SU-DHL-6 (cell line): ENCODE data around the gene TEDC1.

Experiments used
- H2AFZ ChIP-seq: fragments of 200-600 bp; sonication (generic); 2 replicates; pipeline ENCODE4 v1.6.1; 2014; ENCODE audit warnings: low read depth, mild to moderate bottlenecking, moderate library complexity, mixed read lengths, antibody characterized with exemption, low read length; ENCODE audit not compliant: severe bottlenecking
- H3F3A ChIP-seq: fragments of 200-600 bp; shearing (Covaris generic); 2 replicates; pipeline ENCODE4 v1.6.0; 2016; ENCODE audit warnings: antibody characterized with exemption, mild to moderate bottlenecking; ENCODE audit not compliant: insufficient read depth
- H3K27ac ChIP-seq: fragments of 200-600 bp; sonication (generic); 2 replicates; pipeline ENCODE4 v1.5.1; 2016; ENCODE audit warnings: low read depth, mild to moderate bottlenecking, low read length, moderate library complexity, mixed read lengths
- H3K27me3 ChIP-seq: fragments of 200-600 bp; sonication (generic), shearing (Covaris generic); 2 replicates; pipeline ENCODE4 v1.6.0; 2014; ENCODE audit warnings: mild to moderate bottlenecking, low read length
- H3K36me3 ChIP-seq: fragments of 200-600 bp; sonication (generic); 2 replicates; pipeline ENCODE4 v1.6.1; 2014; ENCODE audit warnings: mild to moderate bottlenecking, low read length, mixed read lengths
- H3K4me2 ChIP-seq: fragments of 300-600, 200-600 bp; shearing (Covaris generic), sonication (generic); 2 replicates; pipeline ENCODE4 v1.6.0; 2014; ENCODE audit warnings: low read length, low read depth, mild to moderate bottlenecking; ENCODE audit not compliant: poor library complexity, severe bottlenecking
- H3K4me3 ChIP-seq: fragments of 200-600 bp; sonication (generic); 2 replicates; pipeline ENCODE4 v1.5.1; 2014; ENCODE audit warnings: antibody characterized with exemption, low read length, mild to moderate bottlenecking, mixed read lengths; ENCODE audit not compliant: insufficient read depth, poor library complexity, severe bottlenecking
- H3K79me2 ChIP-seq: fragments of 200-600 bp; sonication (generic); 2 replicates; pipeline ENCODE4 v1.6.1; 2014; ENCODE audit warnings: mild to moderate bottlenecking, low read length, moderate library complexity; ENCODE audit not compliant: insufficient read depth
- H3K9ac ChIP-seq: fragments of 200-600 bp; sonication (generic); 2 replicates; pipeline ENCODE4 v1.7.0; 2014; ENCODE audit warnings: mild to moderate bottlenecking, low read length
- H3K9me2 ChIP-seq: fragments of 200-600 bp; sonication (generic); replicated peaks from 2 replicates; pipeline ENCODE4 v1.6.1; 2014; ENCODE audit warnings: low read length; ENCODE audit not compliant: insufficient read depth
- H3K9me3 ChIP-seq: fragments of 200-600 bp; sonication (generic); 2 replicates; pipeline ENCODE4 v1.6.1; 2014; ENCODE audit warnings: low read length, mixed read lengths; ENCODE audit not compliant: insufficient read depth
- H4K20me1 ChIP-seq: fragments of 200-600 bp; sonication (generic); 2 replicates; pipeline ENCODE4 v1.6.1; 2014; ENCODE audit warnings: low read depth, mild to moderate bottlenecking, antibody characterized with exemption, low read length, moderate library complexity, mixed read lengths
- CTCF ChIP-seq: fragments of 200-600 bp; sonication (generic); IDR thresholded peaks from one replicate; pipeline ENCODE4 v1.5.1; 2017; ENCODE audit warnings: antibody characterized with exemption, mild to moderate bottlenecking, low read length, moderate library complexity; ENCODE audit not compliant: insufficient read depth, poor library complexity, severe bottlenecking
- EZH2phosphoT487 ChIP-seq: fragments of 200-600 bp; sonication (generic), shearing (Covaris generic); conservative IDR thresholded peaks from 2 replicates; pipeline ENCODE4 v1.6.1; 2018; ENCODE audit warnings: mild to moderate bottlenecking, antibody characterized with exemption, low read length, moderate library complexity, mixed read lengths

The TEDC1 gene

GRCh38 chr14:105503296-105503640 lies 12.2 kb downstream of the TEDC1 start:
- Histone ChIP-seq H3K27me3 (no peaks in the 10 kb centered on the region), H3K9ac (no peak overlapping the region), H3K27ac (no peak overlapping the region), H2AFZ (no peak overlapping the region), H3K36me3 (no peaks in the 10 kb centered on the region), H3K4me3 (no peak overlapping the region), H3K9me2 (no peaks in the 10 kb centered on the region), H3K9me3 (no peaks in the 10 kb centered on the region), H3K79me2 (no peaks in the 10 kb centered on the region), H3F3A (no peaks in the 10 kb centered on the region), H4K20me1 (no peaks in the 10 kb centered on the region), H3K4me2 (no peak overlapping the region)
- TF ChIP-seq EZH2phosphoT487: no peak
- no peak for TF ChIP-seq CTCF

GRCh38 chr14:105503935-105504692 lies 13.1 kb downstream of the TEDC1 start:
- TF ChIP-seq EZH2phosphoT487 (no peak), CTCF (no peak)
- H3F3A ChIP-seq: no peaks in the 10 kb centered on the region
- no peak overlapping the region for H3K27ac ChIP-seq
- H3K9me3 ChIP-seq: no peaks in the 10 kb centered on the region
- no peak overlapping the region for H2AFZ ChIP-seq
- H4K20me1 ChIP-seq: no peaks in the 10 kb centered on the region
- H3K4me2 ChIP-seq: no peak overlapping the region
- no peak overlapping the region for H3K4me3 ChIP-seq
- no peaks in the 10 kb centered on the region for H3K36me3 ChIP-seq
- no peaks in the 10 kb centered on the region for H3K9me2 ChIP-seq
- H3K27me3 ChIP-seq: no peaks in the 10 kb centered on the region
- H3K9ac ChIP-seq: no peak overlapping the region
- no peaks in the 10 kb centered on the region for H3K79me2 ChIP-seq

GRCh38 chr14:105505101-105505500 lies 14.1 kb downstream of the TEDC1 start:
- TF ChIP-seq CTCF: no peak
- TF ChIP-seq EZH2phosphoT487: no peak

More at GRCh38 chr14:105505101-105505500, 14.1 kb downstream of the TEDC1 start:
- no peak overlapping the region for H3K27ac ChIP-seq
- H4K20me1 ChIP-seq: no peaks in the 10 kb centered on the region
- no peaks in the 10 kb centered on the region for H3F3A ChIP-seq
- H2AFZ ChIP-seq: no peak overlapping the region
- no peaks in the 10 kb centered on the region for H3K27me3 ChIP-seq
- H3K36me3 ChIP-seq: no peaks in the 10 kb centered on the region
- H3K9me2 ChIP-seq: no peaks in the 10 kb centered on the region
- H3K4me3 ChIP-seq: no peak overlapping the region
- H3K4me2 ChIP-seq: no peak overlapping the region
- no peaks in the 10 kb centered on the region for H3K79me2 ChIP-seq
- H3K9me3 ChIP-seq: no peaks in the 10 kb centered on the region
- no peak overlapping the region for H3K9ac ChIP-seq
